ENCODE measurements around the gene IMPDH1.

- TF ChIP-seq CTCF (IDR thresholded peaks at IDR 0.05) (no peak), POLR2A (IDR thresholded peaks at IDR 0.05) (no peak), POLR2AphosphoS5 (IDR thresholded peaks at IDR 0.05) (peak; percentile 62 to 84 (median 84))
Observed at GRCh38 chr7:128343554-128344430, 66.0 kb downstream of the IMPDH1 start, which contains the start of gene RBM28.
